ENCODE results near the gene FN3K. TPM values are rescaled to one million over a fixed set of nuclear protein-coding genes. Genes with fewer than 3 reads are reported as not detected.

Gene FN3K
- total and polyA plus RNA-seq, 2 of the 13 experiments (the other 11 are each of a cell fraction or from before 2014, with no cell fraction given): 3.5 to 12.2 TPM

DNA sequence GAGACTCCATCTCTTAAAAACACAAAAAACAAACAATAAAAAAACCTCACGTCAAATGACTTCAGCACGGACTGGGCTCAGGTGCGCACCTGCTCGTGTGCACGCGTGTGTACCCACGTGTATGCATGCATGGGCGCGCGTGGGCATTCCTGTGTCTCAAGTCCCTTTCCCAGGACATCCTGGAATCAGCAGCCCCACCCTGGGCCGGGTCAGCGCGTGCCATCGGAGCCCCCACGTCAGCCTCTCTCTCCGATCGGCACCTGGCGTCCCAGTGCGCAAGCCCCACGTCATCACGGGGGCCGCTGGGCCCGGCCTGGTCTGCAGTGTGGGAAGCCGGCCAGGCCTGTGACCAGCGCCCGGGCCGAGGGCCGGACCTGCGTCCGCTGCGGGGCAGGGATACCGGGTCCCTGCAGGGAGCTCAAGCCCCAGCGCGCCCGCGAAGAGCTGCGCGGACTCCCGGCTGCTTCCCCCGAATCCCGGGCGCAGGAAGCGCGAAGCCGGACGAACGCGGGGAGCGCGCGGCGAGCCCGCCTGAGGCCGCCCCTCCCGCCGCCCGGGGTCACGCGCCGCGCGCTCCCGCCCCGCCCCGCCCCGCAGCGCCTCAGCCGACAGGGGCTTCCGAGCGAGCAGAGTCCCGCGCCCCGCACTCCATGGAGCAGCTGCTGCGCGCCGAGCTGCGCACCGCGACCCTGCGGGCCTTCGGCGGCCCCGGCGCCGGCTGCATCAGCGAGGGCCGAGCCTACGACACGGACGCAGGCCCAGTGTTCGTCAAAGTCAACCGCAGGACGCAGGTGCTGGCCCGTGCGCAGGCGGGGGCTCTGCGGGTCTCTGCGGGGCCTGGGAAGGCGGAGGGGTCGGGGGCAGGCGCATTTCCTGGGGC lies at the start of gene FN3K (continued):
- TF ChIP-seq KAT2B (IDR thresholded peaks at IDR 0.05; ENCODE audit: borderline replicate concordance, low read depth, low read length) (no peak), NKX3-1 (CRISPR knock-in tag; IDR thresholded peaks at IDR 0.05) (peak; percentile 57), TBX3 (IDR thresholded peaks at IDR 0.05; ENCODE audit: borderline replicate concordance) (no peak), ZNF776 (CRISPR knock-in tag; IDR thresholded peaks at IDR 0.05) (peak; percentile 48; the same call in 1 of the 2 replicates), MATR3 (CRISPR knock-in tag; IDR thresholded peaks at IDR 0.05) (0 out of 2 replicates have a peak, but pooled peaks have one; percentile 18), ZNF160 (CRISPR knock-in tag; IDR thresholded peaks at IDR 0.05) (peak; percentile 74; the same call in 1 of the 2 replicates), ATF1 (CRISPR knock-in tag; IDR thresholded peaks at IDR 0.05) (no peak), NCOA5 (CRISPR knock-in tag; IDR thresholded peaks at IDR 0.05) (no peak), FOXJ3 (CRISPR knock-in tag; IDR thresholded peaks at IDR 0.05; ENCODE audit: borderline replicate concordance) (no peak), ZNF468 (CRISPR knock-in tag; IDR thresholded peaks at IDR 0.05) (no peak), REXO4 (CRISPR knock-in tag; IDR thresholded peaks at IDR 0.05; ENCODE audit: borderline replicate concordance) (0 out of 2 replicates have a peak, but pooled peaks have one; percentile 24)
- TF ChIP-seq, protein P1, sequence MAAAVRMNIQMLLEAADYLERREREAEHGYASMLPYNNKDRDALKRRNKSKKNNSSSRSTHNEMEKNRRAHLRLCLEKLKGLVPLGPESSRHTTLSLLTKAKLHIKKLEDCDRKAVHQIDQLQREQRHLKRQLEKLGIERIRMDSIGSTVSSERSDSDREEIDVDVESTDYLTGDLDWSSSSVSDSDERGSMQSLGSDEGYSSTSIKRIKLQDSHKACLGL (CRISPR knock-in tag; IDR thresholded peaks at IDR 0.05): peak; percentile 71; the same call in 1 of the 2 replicates
- TF ChIP-seq, protein P2, sequence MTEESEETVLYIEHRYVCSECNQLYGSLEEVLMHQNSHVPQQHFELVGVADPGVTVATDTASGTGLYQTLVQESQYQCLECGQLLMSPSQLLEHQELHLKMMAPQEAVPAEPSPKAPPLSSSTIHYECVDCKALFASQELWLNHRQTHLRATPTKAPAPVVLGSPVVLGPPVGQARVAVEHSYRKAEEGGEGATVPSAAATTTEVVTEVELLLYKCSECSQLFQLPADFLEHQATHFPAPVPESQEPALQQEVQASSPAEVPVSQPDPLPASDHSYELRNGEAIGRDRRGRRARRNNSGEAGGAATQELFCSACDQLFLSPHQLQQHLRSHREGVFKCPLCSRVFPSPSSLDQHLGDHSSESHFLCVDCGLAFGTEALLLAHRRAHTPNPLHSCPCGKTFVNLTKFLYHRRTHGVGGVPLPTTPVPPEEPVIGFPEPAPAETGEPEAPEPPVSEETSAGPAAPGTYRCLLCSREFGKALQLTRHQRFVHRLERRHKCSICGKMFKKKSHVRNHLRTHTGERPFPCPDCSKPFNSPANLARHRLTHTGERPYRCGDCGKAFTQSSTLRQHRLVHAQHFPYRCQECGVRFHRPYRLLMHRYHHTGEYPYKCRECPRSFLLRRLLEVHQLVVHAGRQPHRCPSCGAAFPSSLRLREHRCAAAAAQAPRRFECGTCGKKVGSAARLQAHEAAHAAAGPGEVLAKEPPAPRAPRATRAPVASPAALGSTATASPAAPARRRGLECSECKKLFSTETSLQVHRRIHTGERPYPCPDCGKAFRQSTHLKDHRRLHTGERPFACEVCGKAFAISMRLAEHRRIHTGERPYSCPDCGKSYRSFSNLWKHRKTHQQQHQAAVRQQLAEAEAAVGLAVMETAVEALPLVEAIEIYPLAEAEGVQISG (CRISPR knock-in tag; IDR thresholded peaks at IDR 0.05): peak; percentile 70; the same call in 1 of the 2 replicates
- TF ChIP-seq, protein P3, sequence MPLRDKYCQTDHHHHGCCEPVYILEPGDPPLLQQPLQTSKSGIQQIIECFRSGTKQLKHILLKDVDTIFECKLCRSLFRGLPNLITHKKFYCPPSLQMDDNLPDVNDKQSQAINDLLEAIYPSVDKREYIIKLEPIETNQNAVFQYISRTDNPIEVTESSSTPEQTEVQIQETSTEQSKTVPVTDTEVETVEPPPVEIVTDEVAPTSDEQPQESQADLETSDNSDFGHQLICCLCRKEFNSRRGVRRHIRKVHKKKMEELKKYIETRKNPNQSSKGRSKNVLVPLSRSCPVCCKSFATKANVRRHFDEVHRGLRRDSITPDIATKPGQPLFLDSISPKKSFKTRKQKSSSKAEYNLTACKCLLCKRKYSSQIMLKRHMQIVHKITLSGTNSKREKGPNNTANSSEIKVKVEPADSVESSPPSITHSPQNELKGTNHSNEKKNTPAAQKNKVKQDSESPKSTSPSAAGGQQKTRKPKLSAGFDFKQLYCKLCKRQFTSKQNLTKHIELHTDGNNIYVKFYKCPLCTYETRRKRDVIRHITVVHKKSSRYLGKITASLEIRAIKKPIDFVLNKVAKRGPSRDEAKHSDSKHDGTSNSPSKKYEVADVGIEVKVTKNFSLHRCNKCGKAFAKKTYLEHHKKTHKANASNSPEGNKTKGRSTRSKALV (CRISPR knock-in tag; IDR thresholded peaks at IDR 0.05): peak; percentile 83
- TF ChIP-seq, protein P4, sequence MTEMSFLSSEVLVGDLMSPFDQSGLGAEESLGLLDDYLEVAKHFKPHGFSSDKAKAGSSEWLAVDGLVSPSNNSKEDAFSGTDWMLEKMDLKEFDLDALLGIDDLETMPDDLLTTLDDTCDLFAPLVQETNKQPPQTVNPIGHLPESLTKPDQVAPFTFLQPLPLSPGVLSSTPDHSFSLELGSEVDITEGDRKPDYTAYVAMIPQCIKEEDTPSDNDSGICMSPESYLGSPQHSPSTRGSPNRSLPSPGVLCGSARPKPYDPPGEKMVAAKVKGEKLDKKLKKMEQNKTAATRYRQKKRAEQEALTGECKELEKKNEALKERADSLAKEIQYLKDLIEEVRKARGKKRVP (CRISPR knock-in tag; IDR thresholded peaks at IDR 0.05): 0 out of 4 replicates have a peak, but pooled peaks of 1 of the 2 experiments have one; percentile 20
- TF ChIP-seq, protein P5, sequence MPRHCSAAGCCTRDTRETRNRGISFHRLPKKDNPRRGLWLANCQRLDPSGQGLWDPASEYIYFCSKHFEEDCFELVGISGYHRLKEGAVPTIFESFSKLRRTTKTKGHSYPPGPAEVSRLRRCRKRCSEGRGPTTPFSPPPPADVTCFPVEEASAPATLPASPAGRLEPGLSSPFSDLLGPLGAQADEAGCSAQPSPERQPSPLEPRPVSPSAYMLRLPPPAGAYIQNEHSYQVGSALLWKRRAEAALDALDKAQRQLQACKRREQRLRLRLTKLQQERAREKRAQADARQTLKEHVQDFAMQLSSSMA (CRISPR knock-in tag; IDR thresholded peaks at IDR 0.05): peak; percentile 68; the same call in 1 of the 2 replicates
